ENCODE measurements around the gene TUBGCP6.
"Not testable (repeated sequence)": the region's sequence is repeated elsewhere in the genome, so short reads cannot be mapped to it uniquely, and the experiment has no call there.

Gene TUBGCP6

DNA sequence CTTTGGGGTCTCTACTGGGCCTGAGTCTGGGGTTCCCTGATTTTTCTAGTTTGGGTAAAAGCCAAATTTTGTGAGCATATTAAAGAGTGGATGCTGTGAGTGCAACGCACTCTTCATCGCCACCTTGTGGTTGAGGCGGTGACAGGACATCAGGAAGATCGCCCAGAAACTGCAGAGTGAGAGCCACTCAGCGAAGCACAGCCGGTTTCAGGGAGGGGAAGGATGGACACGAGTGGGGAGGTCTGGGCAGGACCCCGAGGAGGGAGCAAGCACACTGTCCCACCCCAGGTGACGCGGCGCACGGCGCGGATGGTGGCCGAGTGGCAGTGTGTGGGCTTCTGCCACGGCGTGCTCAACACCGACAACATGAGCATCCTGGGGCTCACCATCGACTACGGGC lies 34.9 kb downstream of the TUBGCP6 start:
- DNase-seq: no peak

GRCh38 chr22:50208939-50209892 lies 35.6 kb downstream of the TUBGCP6 start:
- DNase-seq: no peak

- DNase-seq: no peak
Measured at GRCh38 chr22:50208430-50208938, 36.3 kb downstream of the TUBGCP6 start.

- no peak for DNase-seq
Measured at GRCh38 chr22:50207383-50208140, 37.3 kb downstream of the TUBGCP6 start.

GRCh38 chr22:50206599-50206998 lies 38.2 kb downstream of the TUBGCP6 start:
- no peak for DNase-seq

GRCh38 chr22:50205781-50206569 lies 38.8 kb downstream of the TUBGCP6 start:
- no peak for DNase-seq

GRCh38 chr22:50204998-50205397 lies 39.8 kb downstream of the TUBGCP6 start:
- not testable (repeated sequence) for DNase-seq

- DNase-seq: no peak
Measured at GRCh38 chr22:50204571-50204970, 40.3 kb downstream of the TUBGCP6 start.

- DNase-seq: no peak
Measured at GRCh38 chr22:50203288-50203687, 41.5 kb downstream of the TUBGCP6 start.

DNA sequence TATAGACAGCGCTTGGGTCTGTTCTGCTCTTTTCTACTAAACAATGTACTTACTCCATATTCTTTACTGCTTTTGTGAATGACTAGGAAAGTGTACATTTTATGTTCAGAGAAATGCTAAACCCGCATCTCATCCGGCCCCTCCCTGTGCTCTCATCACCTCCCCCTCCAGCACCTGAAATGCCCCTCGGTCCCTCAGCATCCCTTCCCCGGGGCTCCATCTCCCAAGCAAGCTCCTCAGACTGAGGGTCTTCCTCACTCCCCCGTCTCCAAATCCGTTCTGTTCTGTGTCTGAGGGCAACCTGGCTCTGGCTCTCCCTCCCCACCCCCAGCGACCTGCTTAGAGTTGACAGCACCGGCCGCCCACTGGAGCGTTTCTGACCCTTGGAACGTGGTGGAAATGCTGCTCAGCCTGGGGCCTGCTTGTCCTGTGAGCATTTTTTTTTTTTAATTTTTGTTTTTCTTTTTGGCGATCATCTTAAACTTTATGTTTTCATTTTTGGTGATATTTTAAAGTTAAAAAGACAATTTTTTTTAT lies 42.6 kb downstream of the TUBGCP6 start:
- no peak for DNase-seq

- no peak for DNase-seq
Measured at GRCh38 chr22:50201191-50202129, 43.4 kb downstream of the TUBGCP6 start.

GRCh38 chr22:50200461-50201190 lies 44.2 kb downstream of the TUBGCP6 start, which contains the start of gene SELENOO:
Gene SELENOO (plus strand): TSS chr22:50201011. CDS start chr22:50201037, 26 bp downstream.
- DNase-seq: no peak

- DNase-seq: no peak
Measured at GRCh38 chr22:50199829-50200460, 44.9 kb downstream of the TUBGCP6 start.

- DNase-seq: no peak
Measured at GRCh38 chr22:50199251-50199721, 45.5 kb downstream of the TUBGCP6 start.

GRCh38 chr22:50198624-50199017 lies 46.2 kb downstream of the TUBGCP6 start:
- DNase-seq: no peak

DNA sequence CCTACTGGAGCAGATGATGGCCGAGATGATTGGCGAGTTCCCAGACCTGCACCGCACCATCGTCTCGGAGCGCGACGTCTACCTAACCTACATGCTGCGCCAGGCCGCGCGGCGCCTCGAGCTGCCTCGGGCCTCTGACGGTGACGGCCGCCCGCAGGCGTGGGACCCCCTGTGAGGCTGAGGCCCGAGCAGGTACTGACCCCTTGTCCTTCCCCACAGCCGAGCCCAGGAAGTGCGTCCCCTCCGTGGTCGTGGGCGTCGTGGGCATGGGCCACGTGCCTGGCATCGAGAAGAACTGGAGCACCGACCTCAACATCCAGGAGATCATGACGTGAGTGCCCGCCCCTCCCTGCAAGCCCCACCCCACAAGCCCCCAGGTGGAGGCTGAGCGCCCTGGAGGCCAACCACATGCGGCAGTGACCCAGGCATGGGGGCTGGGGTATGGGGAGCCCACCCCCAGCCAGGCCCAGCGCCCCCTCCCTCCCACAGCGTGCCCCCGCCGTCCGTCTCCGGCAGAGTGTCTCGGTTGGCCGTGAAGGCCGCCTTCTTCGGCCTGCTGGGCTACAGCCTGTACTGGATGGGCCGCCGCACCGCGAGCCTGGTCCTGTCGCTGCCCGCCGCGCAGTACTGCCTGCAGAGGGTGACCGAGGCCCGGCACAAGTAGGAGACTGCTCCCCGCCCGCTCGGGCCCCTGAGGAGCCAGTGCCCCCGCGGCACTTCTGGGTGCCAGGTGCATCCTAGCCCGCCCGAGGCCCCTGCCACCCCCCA lies 46.8 kb downstream of the TUBGCP6 start:
- DNase-seq: no peak

DNA sequence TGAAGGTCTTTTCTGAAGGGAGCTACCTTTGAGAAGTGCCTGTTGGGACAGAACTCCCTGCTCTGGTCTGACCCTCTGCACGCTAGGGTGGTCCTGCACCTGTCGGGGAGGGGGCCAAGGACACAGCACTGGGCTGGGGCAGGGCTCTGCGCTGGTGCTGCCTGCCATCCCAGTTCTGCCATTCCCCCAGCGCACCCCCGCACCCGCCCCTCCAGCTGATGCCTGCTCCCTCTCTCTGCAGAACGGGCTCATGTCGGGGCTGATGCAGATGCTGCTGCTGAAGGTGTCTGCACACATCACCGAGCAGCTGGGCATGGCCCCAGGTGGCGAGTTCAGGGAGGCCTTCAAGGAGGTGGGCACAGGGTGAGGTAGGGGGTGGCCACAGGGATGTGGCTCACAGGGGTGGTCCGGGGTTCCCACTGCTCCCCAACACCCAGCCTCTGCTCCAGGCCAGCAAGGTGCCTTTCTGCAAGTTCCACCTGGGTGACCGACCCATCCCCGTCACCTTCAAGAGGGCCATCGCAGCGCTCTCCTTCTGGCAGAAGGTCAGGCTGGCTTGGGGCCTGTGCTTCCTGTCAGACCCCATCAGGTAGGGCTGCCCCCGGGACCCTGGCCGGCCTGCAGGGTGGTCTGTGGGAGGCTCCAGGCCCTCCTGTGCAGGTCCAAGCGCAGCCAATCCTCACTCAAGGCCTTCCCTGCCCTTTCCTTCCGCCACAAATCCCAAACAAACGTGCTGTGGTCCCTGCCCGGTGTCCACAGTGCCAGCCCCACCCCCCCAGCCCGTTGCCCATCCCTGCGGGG lies 47.6 kb downstream of the TUBGCP6 start:
- no peak for DNase-seq

GRCh38 chr22:50196256-50196655 lies 48.6 kb downstream of the TUBGCP6 start:
- no peak for DNase-seq
